NCI-H1092 (cell line): ENCODE data around the gene HDAC4.

ENCODE experiments used
- DNase-seq: peaks from one replicate; lab custom pipeline; 2025; lab: John Stamatoyannopoulos, UW

Gene HDAC4

GRCh38 chr2:239397931-239398471 lies 2.8 kb downstream of the HDAC4 start:
- DNase-seq, result no peak

- no peak for DNase-seq
Measured at GRCh38 chr2:239396881-239397681, 3.7 kb downstream of the HDAC4 start.

GRCh38 chr2:239395524-239395923 lies 5.3 kb downstream of the HDAC4 start:
- no peak for DNase-seq

- no peak for DNase-seq
Measured at GRCh38 chr2:239394978-239395377, 5.8 kb downstream of the HDAC4 start.

- DNase-seq, result peak; percentile 50
Measured at GRCh38 chr2:239394346-239394945, 6.4 kb downstream of the HDAC4 start.

- no peak for DNase-seq
Measured at GRCh38 chr2:239393941-239394340, 6.9 kb downstream of the HDAC4 start.

GRCh38 chr2:239393388-239393940 lies 7.4 kb downstream of the HDAC4 start:
- DNase-seq, result no peak

- DNase-seq, result no peak
Measured at GRCh38 chr2:239392688-239393387, 8.0 kb downstream of the HDAC4 start.

GRCh38 chr2:239392072-239392357 lies 8.8 kb downstream of the HDAC4 start:
- no peak for DNase-seq

- DNase-seq, result no peak
Measured at GRCh38 chr2:239391286-239392071, 9.3 kb downstream of the HDAC4 start.

- no peak for DNase-seq
Measured at GRCh38 chr2:239390546-239391285, 10.1 kb downstream of the HDAC4 start.

GRCh38 chr2:239389414-239390329 lies 11.1 kb downstream of the HDAC4 start:
- no peak for DNase-seq

GRCh38 chr2:239388236-239389151 lies 12.3 kb downstream of the HDAC4 start:
- DNase-seq, result no peak

GRCh38 chr2:239387811-239388210 lies 13.0 kb downstream of the HDAC4 start:
- no peak for DNase-seq

- no peak for DNase-seq
Measured at GRCh38 chr2:239386872-239387445, 13.9 kb downstream of the HDAC4 start.

GRCh38 chr2:239386001-239386670 lies 14.7 kb downstream of the HDAC4 start:
- no peak for DNase-seq

GRCh38 chr2:239385096-239386000 lies 15.5 kb downstream of the HDAC4 start:
- DNase-seq, result no peak
